Measurements from ENCODE around the gene ZBTB33.

The ZBTB33 gene

DNA sequence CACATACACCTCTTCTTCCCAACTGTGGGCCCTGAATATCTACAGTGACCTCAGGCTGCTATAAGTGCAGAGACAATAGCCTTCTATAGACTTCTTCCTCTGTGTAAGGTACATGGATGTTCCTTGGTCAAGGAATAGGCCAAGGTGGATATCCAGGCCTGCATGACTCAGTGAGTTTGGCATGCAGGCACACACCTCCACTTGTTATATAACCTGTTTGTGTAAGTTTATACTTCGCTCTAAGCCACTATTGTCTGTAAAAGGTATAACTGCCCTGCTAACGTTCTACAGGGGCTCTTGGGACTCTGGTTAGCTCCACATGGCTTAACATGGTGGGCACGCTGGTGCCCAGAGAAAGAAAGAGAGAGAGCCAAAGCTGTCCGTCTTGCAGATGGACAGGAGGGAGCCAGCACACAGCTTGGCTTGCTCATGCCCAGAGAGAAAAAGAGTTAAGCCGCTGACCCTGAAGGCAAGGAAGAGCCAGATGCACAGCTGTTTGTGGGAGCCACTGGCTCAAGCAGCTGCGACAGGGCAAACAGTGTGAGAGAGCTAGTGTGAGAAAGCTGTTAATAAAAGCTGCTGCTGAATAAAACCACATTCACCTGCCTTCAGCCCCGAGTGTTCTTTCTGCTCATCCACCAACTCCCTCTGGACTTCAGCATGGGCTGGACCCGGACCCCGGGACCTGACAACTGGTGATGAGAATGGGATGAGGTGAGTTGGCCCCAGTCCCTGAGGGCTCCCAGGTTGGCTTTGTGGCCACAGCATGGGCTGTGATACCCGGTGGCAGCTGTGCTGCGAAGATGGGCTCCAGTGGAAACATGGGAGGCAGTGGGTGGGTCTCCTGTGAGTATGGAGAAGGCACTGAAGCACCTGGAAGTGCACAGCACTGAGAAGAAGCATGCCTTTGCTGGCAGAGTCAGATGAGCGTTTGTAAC is 44.5 kb upstream of the ZBTB33 start (continued):
- TF ChIP-seq ZNF248 (tag by site-specific recombination; IDR thresholded peaks at IDR 0.05) (no peak), ZNF48 (tag by site-specific recombination; IDR thresholded peaks at IDR 0.05) (no peak)

DNA sequence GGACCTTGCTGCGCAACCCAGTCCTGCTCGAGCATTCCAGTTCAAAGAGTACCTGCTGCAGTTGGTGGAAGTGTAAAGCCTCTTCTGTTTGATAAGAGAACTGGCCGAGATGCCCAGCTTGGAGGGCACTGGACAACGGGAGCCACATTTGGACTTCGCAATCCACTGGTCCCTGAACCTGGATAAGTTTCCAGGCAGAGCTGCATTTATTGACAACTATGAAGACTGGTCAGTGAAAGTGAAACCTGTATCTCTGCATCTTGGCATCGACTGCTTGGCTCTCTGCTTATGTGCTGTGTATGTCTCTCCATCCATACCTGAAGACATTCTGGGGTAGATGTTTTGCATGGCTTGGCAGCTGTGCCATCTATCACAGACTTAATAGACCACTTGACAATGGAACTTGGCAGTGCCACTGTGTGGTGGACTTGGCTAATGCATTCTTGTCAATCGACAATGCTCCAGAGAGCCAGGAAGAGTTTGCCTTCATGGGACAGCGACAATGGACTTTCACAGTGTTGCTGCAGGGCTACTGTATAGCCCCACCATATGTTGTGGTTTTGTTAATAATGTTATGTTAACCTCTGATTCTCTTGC is 43.5 kb upstream of the ZBTB33 start:
- H3K27ac ChIP-seq (ENCODE audit: extremely low read depth, low read depth, low read length) = no peak overlapping the region
- TF ChIP-seq, protein P1, sequence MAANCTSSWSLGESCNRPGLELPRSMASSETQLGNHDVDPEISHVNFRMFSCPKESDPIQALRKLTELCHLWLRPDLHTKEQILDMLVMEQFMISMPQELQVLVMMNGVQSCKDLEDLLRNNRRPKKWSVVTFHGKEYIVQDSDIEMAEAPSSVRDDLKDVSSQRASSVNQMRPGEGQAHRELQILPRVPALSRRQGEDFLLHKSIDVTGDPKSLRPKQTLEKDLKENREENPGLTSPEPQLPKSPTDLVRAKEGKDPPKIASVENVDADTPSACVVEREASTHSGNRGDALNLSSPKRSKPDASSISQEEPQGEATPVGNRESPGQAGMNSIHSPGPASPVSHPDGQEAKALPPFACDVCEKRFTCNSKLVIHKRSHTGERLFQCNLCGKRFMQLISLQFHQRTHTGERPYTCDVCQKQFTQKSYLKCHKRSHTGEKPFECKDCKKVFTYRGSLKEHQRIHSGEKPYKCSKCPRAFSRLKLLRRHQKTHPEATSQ (tag by site-specific recombination; IDR thresholded peaks at IDR 0.05) = no peak
- TF ChIP-seq ZNF140 (tag by site-specific recombination; IDR thresholded peaks at IDR 0.05) = no peak
- TF ChIP-seq, protein P2, sequence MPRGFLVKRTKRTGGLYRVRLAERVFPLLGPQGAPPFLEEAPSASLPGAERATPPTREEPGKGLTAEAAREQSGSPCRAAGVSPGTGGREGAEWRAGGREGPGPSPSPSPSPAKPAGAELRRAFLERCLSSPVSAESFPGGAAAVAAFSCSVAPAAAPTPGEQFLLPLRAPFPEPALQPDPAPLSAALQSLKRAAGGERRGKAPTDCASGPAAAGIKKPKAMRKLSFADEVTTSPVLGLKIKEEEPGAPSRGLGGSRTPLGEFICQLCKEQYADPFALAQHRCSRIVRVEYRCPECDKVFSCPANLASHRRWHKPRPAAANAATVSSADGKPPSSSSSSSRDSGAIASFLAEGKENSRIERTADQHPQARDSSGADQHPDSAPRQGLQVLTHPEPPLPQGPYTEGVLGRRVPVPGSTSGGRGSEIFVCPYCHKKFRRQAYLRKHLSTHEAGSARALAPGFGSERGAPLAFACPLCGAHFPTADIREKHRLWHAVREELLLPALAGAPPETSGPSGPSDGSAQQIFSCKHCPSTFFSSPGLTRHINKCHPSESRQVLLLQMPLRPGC (tag by site-specific recombination; IDR thresholded peaks at IDR 0.05) = no peak
- TF ChIP-seq, protein P3, sequence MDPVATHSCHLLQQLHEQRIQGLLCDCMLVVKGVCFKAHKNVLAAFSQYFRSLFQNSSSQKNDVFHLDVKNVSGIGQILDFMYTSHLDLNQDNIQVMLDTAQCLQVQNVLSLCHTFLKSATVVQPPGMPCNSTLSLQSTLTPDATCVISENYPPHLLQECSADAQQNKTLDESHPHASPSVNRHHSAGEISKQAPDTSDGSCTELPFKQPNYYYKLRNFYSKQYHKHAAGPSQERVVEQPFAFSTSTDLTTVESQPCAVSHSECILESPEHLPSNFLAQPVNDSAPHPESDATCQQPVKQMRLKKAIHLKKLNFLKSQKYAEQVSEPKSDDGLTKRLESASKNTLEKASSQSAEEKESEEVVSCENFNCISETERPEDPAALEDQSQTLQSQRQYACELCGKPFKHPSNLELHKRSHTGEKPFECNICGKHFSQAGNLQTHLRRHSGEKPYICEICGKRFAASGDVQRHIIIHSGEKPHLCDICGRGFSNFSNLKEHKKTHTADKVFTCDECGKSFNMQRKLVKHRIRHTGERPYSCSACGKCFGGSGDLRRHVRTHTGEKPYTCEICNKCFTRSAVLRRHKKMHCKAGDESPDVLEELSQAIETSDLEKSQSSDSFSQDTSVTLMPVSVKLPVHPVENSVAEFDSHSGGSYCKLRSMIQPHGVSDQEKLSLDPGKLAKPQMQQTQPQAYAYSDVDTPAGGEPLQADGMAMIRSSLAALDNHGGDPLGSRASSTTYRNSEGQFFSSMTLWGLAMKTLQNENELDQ (tag by site-specific recombination; IDR thresholded peaks at IDR 0.05; ENCODE audit: low read depth) = no peak
- no peak for TF ChIP-seq ZNF138 (tag by site-specific recombination; IDR thresholded peaks at IDR 0.05; ENCODE audit: borderline replicate concordance)
- no peak for TF ChIP-seq ZNF416 (tag by site-specific recombination; IDR thresholded peaks at IDR 0.05)
- TF ChIP-seq ZNF211 (tag by site-specific recombination; IDR thresholded peaks at IDR 0.05; ENCODE audit: low read depth) = no peak
- TF ChIP-seq ZNF529 (tag by site-specific recombination; IDR thresholded peaks at IDR 0.05; ENCODE audit: insufficient replicate concordance) = no peak
- TF ChIP-seq, protein P4, sequence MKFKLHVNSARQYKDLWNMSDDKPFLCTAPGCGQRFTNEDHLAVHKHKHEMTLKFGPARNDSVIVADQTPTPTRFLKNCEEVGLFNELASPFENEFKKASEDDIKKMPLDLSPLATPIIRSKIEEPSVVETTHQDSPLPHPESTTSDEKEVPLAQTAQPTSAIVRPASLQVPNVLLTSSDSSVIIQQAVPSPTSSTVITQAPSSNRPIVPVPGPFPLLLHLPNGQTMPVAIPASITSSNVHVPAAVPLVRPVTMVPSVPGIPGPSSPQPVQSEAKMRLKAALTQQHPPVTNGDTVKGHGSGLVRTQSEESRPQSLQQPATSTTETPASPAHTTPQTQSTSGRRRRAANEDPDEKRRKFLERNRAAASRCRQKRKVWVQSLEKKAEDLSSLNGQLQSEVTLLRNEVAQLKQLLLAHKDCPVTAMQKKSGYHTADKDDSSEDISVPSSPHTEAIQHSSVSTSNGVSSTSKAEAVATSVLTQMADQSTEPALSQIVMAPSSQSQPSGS (tag by site-specific recombination; IDR thresholded peaks at IDR 0.05; ENCODE audit: low read depth) = no peak
- no peak for TF ChIP-seq FEZF1 (tag by site-specific recombination; IDR thresholded peaks at IDR 0.05)
- TF ChIP-seq, protein P5, sequence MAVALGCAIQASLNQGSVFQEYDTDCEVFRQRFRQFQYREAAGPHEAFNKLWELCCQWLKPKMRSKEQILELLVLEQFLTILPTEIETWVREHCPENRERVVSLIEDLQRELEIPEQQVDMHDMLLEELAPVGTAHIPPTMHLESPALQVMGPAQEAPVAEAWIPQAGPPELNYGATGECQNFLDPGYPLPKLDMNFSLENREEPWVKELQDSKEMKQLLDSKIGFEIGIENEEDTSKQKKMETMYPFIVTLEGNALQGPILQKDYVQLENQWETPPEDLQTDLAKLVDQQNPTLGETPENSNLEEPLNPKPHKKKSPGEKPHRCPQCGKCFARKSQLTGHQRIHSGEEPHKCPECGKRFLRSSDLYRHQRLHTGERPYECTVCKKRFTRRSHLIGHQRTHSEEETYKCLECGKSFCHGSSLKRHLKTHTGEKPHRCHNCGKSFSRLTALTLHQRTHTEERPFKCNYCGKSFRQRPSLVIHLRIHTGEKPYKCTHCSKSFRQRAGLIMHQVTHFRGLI (tag by site-specific recombination; IDR thresholded peaks at IDR 0.05) = no peak
- TF ChIP-seq MEIS1 (CRISPR knock-in tag; IDR thresholded peaks at IDR 0.05; ENCODE audit: borderline replicate concordance) = no peak
- TF ChIP-seq BCL11B (tag by site-specific recombination; IDR thresholded peaks at IDR 0.05; ENCODE audit: low read depth) = no peak
- no peak for TF ChIP-seq REPIN1 (tag by site-specific recombination; IDR thresholded peaks at IDR 0.05; ENCODE audit: low read depth)
- TF ChIP-seq ZNF10 (tag by site-specific recombination; IDR thresholded peaks at IDR 0.05) = no peak
- TF ChIP-seq ZNF133 (tag by site-specific recombination; IDR thresholded peaks at IDR 0.05) = no peak
- H3K9me3 ChIP-seq (ENCODE audit: control insufficient read depth, insufficient read depth, low read depth, low read length) = no peaks in the 10 kb centered on the region
- no peaks in the 10 kb centered on the region for H3K36me3 ChIP-seq (ENCODE audit: control insufficient read depth in 2 of 2, insufficient read depth in 1 of 2, low read length in 2 of 2)
- no peak overlapping the region for H3K4me3 ChIP-seq (ENCODE audit: low read depth, low read length)
- ChIA-PET CTCF (interaction anchor here (0.6 kb wide), 1 partner anchor 568 kb away, joined by 5 read pairs; no protein-coding TSS in a partner anchor), POLR2A (no interaction called here)
- H3K4me1 ChIP-seq (ENCODE audit: control insufficient read depth, insufficient read depth, low read length) = no peaks in the 10 kb centered on the region

Measured in HEK293 (cell line).